Jurkat, Clone E6-1 (cell line): ENCODE measurements around the gene LGR4.

Experiments
- DNase-seq: peaks from one replicate; pipeline ENCODE4 v3.0.0-alpha.2; 2011; ENCODE audit warnings: low read depth, low spot score
- H3K4me3 ChIP-seq: 2 replicates; pipeline ENCODE4 v1.5.1; 2011; ENCODE audit warnings: mild to moderate bottlenecking, low read length, control low read depth, moderate library complexity

LGR4 gene

DNA sequence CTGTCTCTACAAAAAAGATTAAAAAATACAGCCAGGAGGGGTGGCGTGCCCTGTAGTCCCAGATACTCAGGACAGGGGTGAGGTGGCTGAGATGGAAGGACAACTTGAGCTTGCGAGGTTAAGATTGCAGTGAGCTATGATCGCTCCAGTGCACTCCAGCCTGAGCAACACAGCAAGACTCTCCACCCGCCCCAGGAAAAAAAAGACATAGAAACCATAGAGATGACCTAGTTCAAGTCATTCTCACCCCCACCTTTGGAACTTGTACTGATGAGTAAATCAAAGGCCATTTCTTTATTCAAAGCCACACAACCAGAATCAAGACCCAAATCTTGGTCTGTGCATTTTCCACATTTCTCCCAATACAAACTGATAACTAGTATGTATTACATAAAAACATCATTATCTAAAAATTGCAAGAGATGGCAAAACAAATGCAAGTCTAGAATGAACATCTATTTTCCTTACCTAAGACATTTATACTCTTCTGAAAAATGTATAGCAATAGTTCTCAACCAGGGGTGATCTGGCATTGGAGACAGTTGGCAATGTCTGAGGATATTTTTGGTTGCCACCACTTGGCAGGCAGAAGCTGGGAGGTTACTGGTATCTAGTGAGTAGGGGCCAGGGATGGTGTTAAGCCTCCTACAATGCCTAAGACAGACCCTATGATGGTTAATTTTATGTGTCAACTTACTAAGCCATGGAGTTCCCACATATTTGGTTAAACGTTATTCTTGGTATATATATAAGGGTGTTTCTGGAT, 34.6 kb downstream of the LGR4 start:
- DNase-seq = no peak
- H3K4me3 ChIP-seq = no peak overlapping the region

DNA sequence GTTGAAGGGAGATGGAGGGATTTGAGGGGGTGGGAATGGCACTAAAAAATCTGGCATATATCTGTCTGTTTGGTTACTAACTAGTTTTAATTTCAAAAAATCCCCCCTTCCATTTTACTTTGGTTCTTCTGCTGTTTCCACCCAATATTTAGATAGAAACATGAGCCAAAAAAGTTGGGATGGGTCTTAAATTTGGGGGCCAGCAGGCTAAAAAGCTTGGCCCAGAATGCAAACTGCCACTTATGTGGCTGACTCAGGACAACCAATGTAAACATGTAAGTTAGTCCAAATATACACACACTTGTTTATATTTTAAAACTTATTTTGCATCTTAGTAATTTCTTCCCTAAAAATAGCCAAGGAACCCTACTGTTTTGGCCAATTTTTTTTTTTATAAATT, 35.7 kb downstream of the LGR4 start:
- H3K4me3 ChIP-seq = no peak overlapping the region
- DNase-seq = no peak

DNA sequence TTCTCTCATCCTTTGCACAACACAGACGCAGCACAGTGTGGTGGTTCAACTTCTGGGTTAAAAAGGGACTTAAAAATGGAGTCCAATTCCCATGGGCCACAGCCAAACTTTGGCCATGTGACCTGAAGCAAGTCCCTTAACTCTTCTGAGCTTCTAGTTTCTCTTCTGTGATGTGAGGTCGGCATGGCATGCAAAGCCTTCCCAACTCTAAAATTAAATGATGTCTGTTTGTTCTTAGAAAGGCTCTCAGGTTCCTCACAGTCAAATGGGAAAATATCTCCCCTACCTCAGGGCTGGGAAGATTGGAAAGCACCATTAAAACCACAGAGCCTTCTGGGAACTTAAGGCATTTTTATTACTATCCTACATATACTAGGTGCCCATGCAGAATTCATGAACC, 38.8 kb downstream of the LGR4 start:
- H3K4me3 ChIP-seq = no peak overlapping the region
- DNase-seq = no peak

DNA sequence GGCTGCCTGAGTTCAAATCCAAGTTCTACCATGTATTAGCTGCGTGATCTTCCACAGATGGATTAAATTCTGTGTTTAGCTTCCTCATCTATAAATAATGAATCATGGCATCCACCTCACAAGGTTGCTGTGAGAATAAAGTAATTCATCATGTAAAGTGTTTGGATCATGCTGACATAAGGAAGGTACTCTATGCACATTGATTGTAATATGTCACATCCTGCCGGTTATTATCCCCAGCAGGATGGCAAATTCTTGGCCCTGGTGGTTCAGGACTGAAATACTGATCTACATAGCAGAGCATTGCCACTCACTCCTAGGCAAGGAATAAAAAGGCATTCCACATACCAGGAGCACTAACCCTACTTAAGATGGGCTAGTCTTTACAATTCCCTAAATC, 40.8 kb downstream of the LGR4 start:
- no peak for DNase-seq
- H3K4me3 ChIP-seq = no peak overlapping the region

DNA sequence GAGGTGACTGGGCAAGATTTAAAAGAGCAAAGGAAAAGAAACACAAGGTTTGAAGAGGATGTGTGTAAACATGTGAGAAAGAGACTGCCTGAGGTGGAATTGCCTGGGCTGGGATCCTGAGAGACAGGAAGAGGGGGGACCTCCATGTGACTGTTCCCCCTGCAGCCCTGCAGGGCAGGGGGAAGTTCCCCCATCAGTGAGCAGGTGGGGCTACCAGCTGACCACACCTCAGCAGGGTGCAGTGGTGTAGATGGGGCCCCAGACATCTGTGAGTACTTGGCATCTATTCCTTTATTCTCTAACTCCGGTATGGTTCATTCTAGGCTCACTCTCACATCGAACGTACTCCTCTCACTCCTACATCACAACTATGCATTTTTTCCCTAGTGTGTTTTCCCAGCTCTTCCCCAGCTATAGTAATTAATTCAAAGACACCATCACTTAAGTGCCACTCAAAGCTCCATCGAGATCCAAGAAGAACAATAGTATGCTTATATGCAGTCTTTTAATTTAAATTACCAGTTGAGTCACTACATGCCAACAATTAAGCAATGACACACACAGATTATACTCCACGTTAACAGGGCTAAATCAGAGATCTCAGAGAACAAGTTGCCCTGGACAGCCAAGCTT, 42.7 kb downstream of the LGR4 start:
- H3K4me3 ChIP-seq = no peak overlapping the region
- DNase-seq = no peak

DNA sequence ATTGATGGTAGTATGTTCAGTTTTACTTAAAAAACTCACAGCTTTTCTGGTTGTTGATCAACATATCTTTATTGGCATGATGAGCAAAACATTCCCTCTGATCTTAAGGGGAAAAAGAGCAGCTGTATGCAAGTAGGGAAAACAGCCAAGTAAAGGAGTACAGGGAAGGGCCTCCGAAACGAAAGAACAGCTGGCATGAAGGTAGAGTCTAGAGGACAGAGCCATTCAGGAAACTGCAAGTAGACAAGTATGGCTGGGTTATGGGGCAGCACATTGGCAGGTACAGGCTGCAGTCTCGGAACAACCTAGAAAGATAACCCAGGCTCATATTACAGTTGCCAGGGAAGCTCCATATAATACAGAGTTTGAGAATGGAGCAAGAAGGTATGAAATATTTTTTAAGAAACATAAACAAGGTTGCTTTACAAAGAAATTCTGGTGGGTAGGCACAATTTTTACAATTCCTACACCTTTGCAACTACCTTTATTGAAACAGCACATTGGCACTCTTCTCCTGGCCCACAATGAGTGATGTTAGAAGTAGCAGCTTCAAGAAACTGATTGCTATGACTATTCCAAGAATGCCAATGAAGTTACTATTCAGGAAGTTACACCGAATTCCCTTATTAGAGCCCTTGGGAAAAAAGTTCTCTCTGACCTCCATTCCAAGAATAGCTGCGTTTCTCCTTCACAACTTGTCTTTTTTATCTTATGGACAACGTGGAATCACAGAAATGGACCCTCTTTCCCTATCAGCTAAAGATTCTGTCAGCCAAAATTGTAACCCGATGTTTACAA, 45.2 kb downstream of the LGR4 start:
- no peak for DNase-seq
- H3K4me3 ChIP-seq = no peak overlapping the region

DNA sequence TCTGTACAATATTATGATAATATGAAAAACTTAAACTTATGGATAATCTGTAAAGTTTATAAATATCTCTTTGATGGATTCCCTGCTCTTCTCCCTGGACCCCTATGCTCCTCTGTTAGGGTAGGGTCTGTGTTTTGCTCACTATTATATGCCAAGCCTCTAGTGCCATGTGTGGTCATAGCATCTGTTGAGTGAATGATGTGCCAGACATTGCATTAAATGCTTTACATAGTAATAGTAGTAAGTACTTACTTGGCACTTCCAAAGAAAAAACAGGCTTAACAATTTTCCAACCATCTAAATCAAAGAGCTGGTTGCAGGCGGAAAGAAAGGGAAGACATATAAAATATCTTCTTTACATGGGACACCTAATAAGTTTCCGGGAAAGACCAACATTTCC, 46.8 kb downstream of the LGR4 start:
- no peak overlapping the region for H3K4me3 ChIP-seq
- no peak for DNase-seq

DNA sequence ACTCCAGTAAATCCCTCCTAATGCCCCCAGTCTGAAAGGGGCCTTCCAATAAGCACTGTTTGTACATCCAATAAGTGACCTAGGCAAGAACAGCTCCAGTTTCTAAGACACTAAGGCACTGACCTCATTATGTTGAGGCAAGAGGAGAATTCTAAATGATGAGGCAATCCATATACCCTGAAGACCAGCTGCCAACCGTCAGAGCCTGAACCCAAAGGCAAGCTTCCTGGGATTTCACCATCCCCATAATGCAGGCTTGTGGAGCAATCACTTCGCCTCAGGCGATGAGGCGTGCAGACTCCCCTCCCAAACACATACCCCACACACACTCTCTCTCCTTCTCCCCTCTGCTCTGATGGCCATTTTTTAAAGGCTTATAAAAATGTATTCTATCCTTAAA, 49.5 kb downstream of the LGR4 start:
- no peak overlapping the region for H3K4me3 ChIP-seq
- DNase-seq = no peak

DNA sequence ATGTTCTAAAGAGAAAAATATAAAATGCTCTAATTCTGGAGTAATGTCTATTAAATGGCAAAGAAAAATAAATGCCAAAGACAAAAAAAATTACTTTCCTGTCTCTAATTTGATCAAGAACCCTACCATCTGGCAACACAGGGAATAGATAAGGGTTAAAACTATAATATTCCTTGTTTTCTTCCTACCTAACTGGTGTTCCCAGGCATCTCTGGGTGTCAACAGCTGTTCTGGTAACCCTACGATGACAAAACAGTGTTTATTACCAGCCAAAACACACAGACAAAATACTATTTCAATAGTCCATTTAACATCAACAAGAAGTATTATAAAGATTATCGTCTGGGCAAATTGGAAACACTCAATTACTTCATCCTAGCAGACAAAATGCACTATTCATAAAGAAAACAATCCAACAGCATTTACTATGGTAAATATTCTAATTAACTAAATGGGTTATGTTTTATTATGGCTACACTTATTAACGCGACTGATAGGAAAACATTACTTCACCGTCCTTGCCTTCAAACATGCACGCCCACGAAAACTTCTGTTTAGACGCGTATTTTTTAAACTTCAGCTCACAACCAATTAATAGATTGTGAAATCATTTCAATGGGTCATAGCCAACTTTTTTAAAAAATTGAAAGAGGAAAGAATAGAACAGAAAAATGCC, 50.6 kb downstream of the LGR4 start:
- H3K4me3 ChIP-seq = no peak overlapping the region
- no peak for DNase-seq

DNA sequence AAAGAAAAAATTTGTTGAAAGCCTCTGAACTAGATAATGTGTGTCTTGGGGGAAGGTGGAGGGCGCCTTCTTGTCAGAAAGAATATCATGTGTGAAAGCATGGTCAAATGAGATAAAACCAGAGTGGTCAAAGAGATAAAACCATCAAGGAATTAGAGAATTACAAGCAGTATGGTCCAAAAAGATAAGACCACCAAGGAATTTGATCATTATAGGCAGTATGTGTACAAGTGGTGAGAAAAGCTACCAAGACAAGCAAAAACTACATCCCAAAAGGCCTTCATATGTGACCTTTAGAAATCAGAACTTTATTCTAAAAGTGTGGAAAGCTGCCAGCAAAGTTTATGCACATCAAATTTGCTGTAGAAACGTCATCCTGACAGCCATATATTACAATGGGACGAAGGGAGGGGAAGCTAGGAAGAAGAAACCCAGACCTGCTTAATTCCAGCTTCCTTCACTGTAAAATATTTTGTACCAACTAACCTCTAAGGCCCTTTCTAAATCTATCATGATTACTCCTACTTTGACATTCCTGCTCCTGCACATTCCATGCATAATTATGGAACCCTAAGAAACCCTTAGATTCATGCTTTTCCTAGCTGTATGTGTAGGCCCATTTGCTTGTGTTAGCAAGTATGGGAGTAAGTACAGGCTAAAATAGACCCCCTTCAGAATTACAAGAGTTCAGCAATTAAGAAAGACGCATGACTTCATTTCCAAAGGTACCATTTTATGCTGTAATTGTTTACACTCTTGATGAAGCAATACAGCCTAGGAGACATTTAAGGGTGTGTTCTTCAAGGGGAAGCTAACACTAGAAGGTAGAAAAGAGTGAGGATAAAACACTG, 51.6 kb downstream of the LGR4 start:
- no peak overlapping the region for H3K4me3 ChIP-seq
- no peak for DNase-seq

DNA sequence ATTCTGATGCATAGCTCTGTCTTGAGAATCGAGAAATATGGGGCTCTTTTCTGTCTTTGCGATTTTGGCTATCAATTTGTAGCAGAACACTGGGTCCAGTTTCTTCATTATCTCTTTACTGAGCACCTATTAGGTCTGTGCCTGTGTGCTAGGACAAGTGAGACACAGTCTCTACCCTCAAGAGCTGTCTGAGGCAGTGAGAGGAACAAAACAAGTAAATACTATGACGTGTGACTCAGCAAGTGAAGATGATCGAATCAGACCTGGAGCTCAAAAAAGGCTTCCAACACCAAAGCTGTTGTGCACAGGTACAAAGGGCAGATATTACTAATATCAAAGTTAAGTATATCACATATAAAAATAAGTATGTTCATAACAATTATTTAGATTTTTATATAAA, 52.4 kb downstream of the LGR4 start:
- no peak for DNase-seq
- H3K4me3 ChIP-seq = no peak overlapping the region

DNA sequence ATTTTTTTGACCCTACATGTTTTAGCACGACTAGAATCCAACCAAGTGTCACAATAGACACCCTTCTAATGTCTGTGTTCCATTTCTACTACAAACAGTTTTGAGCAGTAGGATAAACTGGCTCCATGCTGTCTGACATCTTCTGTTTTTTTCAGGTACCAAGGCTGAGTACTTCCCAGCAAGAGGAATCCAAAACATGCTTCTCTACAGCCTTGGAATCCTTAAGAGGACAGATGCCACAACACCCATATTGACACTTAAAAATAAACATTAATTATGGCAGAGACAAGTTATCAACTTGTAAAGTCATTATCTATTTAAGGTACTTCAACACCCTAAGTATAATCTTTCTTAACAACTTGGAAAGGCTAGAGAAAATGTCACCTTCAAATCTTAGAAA, 54.2 kb downstream of the LGR4 start:
- no peak for DNase-seq
- H3K4me3 ChIP-seq = no peak overlapping the region

DNA sequence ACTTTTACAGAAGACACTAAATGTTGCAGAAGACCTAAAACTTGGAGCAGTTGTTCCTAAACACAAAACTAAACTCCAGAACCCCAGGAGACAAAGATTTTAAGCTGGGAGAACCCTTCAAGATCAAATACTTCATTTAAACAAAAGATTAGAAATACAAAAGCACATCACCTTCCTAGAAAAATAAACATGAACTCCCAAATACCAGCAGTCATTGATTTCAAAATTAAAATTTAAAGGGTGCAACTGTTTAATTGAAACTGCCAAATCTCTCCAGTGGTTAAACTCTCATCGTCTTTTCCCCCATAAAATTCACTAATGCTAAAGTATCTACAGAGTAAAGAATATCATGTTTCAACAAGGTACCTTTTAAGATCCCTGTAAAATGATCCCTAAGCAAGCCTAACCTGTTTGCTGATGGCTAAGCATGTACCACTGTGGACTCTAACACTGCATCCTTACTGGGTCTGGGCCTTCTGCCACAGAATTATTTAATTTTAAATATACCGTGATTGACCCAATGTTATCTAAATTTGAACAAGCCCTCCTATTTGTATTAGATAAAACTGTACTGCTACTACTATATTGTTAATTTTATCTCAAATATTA, 55.9 kb downstream of the LGR4 start:
- H3K4me3 ChIP-seq = no peak overlapping the region
- DNase-seq = no peak

DNA sequence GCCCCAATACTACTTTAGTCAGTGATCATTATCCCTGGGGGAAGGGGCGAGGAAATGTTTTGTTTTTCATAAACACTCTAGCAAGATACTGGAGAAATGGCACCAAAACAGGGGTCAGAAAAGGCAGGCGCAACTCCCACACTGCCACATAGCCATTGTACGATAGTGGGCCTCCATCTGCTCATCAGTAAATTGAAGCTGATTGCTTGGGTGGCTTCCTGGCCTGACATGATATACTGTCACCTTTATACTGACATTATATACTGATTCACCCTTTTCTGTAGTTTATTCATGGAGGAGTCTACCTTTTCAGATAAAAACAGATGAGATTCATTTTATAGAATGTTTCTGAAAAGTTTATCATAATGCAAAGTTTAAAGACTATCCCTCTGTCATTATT, 57.9 kb downstream of the LGR4 start:
- no peak overlapping the region for H3K4me3 ChIP-seq
- DNase-seq = no peak

DNA sequence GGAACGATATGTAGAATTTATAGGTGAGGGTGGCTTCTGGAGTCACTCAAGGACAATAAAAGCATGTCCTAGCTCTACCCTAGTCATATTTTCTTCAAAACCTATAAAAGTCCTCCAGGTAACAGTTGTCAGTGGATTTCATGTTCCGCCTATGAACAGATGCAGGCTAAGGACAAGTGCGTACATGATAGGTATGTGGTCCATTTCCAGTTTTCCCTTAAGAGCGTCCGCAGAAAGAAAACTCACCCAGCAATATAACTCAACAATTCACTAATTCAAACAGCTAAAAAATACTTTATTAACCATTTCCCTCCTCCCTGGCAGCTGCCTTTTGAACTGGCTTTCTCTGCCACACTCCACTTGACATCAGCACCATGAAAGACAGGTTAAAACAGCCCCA, 59.4 kb downstream of the LGR4 start:
- H3K4me3 ChIP-seq = no peak overlapping the region
- DNase-seq = no peak

DNA sequence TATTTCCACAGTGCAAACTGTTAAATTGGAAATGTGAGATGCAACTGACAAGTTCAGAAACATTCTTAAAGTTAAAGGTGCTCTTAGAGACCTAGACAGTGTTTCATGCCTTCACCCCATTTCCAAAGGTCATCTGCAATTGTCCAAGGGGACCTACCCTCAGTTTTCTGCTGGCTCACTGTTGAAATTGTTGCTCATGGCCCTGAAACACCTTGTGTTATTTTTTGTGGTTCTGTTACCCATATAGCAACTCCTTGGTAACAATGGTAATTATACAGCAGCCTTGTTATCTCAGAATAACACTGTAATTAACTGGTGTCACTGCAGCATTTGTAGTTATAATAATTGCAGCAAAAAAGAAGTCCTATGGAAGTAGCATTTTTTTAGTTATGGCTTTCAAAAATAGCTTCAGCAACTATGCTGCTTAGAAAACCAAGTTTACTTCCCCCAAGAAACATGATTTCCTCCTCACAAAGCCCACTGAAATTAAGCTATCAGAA, 60.3 kb downstream of the LGR4 start:
- H3K4me3 ChIP-seq = no peak overlapping the region
- DNase-seq = no peak

DNA sequence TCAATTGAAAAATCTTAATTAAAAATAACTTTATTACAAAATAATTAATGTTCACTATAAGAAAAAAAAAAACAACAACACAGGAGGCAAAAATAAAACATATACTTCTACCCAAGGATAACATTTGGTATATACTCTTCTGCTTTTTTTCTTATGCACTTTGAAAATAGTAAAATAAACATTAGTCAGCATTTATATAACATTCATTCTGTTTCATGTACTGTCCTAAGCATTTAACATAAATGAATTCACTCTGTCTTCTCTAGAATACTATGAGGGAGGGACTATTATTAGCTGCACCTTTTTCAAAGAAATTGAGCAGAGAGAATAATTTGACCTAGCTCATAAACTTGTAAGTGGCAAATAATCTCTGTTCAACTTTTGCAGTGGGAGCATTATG, 61.3 kb downstream of the LGR4 start:
- H3K4me3 ChIP-seq = no peak overlapping the region
- no peak for DNase-seq

DNA sequence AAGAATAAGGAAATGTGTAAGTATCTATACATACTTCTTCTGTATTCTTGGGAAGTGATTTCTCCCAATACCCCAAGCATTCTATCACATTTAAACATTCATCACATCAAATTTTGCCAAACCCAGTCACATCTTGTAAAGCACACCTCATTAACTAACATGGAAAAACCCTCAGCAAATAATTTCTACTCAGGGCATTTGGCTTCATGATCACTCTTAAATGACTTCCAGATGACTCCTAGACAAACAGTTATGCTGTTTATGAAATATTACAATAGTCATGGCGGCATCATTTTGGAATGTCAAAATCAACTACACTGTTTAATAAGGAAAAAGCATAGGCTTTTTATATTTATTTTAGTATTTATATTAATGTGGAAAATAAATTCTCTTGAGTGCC, 62.3 kb downstream of the LGR4 start:
- no peak for DNase-seq
- H3K4me3 ChIP-seq = no peak overlapping the region
